Activated T-helper 1 cell treated with Interleukin-2 at 50 U/mL for 16 hours (primary cell): ENCODE data around the gene C5orf22.
"Not testable (repeated sequence)": the region's sequence is repeated elsewhere in the genome, so short reads cannot be mapped to it uniquely, and the experiment has no call there.

Source experiments
- DNase-seq: peaks from one replicate; pipeline ENCODE4 v3.0.0-alpha.2; 2020; ENCODE audit warnings: low read depth

Gene C5orf22

DNA sequence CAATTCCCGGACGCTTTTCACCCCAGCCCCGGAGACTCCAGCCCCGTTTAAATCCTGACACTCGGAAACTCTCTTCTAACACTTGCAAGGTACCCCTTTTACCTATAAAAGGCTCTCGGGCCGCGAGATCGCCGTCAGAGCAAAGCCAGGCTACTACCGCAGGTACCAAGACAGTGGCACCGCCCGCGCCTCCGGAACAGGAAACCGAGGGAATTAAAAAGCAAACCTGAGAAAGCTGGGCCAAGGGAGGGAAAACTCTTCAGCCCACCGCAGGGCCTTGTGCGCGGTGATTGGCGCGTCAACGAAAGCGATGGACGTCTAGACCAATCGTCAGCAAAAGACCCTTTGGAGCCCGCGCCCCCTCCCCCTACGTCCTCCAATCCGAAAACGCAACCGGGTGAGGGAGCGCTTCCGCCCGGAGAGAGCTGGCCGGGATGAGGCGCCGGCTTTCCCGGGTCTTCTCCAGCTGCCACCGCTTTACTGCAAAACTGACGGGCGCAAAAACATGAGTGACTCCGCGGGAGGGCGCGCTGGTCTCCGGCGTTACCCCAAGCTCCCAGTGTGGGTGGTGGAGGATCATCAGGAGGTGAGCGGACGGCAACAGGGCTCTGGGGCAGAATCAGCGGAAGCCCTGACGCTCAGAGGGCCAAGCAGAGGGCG is at the start of gene C5orf22, which contains the start of gene DROSHA:
Gene C5orf22 (plus strand): TSS at position 414 of the 660 bp plus-strand sequence. CDS start 92 bp downstream, at position 506.
Gene DROSHA (minus strand): TSS at position 206 of the 660 bp plus-strand sequence. CDS start 3,034 bp downstream, outside the sequence.
- peak; percentile 82 for DNase-seq

DNA sequence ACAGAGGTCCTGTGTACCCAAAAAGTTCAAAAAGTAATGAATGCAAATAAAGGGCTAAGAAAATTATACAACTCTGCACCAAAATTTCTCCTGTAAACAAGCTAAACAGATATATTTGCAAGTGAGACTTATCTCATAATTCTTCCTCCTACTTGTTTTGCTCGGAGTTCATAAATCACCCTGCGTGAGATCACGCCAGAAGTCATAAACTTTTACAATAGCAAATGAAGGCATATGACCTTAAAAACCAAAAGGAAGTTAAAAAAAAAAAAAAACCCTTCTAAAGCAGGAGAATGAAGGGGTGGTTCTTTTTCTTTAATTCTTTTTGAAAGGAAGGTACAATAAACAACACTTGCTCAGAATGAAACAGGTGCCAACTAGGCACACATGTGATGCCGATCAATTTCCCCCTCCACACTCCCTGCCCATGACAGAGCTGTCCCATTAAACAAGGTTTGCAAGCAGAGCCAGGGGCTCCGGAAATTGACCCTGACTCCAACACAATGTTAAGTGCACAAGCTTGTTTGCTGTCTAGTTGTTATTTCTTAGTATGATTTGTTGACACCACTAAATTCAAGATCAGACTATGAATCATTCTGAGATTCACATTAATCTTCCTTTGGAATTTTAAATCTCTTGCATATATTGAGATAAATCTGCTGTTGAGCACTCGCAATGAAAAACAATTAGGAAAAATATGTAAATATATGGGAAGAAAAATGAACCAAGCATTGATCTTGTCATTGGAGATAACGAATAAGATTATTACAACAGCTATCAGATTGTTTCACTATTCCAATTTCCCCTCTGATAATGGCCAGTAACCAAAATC is 46.5 kb upstream of the C5orf22 start:
- DNase-seq: no peak

DNA sequence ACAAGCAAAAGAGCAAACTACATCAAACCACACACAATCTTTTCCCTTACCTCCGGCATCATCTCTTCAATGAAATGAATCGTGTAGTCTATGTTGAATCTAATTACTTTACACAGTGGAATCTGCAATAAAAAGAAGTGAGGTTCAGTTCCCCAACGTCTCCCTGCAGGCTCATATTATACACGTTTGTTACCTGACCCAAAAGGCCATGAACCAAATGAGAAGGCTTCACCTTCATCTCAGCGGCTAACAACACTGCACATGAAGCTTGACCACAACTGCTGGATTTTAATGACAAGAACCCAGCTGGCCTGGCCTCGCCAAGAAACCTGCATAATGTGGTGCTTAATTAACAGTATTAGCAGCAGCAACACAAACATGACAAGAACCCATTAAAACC is 45.7 kb upstream of the C5orf22 start:
- no peak for DNase-seq

DNA sequence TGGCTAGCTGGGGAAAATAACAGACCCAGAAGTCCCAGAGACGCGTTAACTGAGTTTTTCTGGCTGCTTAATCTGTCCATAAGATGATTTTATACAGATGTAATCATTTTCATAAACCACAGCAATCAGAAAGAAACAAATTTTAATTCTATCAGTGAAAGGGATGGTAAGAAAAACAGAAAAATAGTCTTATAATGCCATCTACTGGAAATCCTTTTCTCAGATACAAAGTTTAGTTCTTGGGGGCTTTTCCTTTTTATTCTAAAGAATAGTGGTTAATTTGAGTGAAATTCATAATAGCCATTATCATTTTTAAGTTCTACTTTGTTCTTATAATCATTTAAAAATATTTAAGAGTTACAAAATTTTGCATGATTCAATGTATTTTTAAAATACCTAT is 44.6 kb upstream of the C5orf22 start:
- DNase-seq: no peak

DNA sequence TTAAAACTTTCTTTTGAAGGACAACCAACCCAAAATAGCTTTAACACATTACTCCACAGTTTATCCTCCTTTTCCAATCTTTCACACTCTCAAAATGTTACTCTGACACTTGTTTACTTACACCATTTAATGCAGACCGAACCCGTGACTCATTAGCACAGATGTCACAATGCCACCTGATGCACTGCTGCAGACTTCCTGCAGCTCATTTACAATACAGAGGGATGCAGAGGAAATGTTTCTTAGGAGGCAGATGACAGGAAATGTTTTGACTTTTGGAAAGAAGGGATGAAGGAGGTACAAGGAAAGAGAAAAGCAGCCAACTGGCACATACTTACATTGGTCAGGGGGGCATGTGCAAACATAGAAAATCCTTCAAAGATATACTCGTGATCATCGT is 39.2 kb upstream of the C5orf22 start:
- no peak for DNase-seq

DNA sequence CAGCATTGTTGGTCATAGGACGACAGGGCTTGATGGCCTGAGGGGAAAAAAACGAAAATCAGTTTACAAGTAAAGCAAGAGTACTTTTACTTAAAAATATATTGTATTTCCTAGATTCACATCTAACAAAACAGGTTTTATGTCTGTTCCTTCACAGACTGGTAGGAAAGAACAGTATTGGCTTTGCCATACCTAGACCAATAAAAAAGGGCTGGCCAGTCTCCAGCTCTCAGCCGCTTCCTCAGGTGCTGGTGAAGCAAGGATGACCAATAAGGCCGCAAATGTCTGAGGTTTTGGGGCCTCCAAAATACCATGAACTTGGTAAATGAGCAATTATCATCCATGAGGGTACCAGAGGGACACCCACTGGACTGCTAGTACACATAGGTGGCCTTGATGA is 36.8 kb upstream of the C5orf22 start:
- no peak for DNase-seq

DNA sequence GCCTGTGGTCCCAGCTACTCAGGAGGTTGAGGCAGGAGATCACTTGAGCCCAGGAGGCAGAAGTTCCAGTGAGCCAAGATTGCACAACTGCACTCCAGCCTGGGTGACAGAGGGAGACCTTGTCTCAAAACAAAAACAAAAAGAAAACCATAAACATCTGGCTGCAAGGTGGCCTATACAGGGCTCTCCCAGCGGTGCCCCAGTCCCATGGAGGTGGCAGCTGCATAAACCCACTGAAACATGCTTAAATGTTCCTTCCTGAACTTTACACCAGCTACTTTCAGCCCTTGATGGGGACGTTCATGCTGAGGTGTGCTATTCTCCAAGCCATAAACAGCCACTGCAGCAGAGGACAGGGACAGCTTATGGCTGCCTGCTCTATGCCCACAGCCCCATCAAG is 35.8 kb upstream of the C5orf22 start:
- no peak for DNase-seq

DNA sequence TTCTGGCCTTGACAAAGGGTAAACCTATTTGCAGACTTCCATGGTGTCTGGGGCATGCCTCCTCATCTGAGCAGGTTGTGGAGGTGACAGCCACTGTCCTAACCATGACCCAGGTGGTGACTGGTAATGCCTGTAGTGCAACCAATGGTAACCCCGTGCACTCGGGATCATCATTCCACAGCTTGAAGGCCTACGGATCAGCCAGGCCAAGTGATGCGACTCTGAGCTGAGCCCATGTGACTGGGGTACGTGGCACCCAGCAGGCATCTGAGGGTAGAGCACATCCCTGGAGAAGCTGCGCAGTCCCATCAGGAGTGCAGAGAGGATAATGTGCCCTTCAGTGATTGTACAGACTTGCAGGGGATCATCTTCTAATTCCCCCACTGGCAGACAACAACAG is 35.2 kb upstream of the C5orf22 start:
- DNase-seq: no peak

DNA sequence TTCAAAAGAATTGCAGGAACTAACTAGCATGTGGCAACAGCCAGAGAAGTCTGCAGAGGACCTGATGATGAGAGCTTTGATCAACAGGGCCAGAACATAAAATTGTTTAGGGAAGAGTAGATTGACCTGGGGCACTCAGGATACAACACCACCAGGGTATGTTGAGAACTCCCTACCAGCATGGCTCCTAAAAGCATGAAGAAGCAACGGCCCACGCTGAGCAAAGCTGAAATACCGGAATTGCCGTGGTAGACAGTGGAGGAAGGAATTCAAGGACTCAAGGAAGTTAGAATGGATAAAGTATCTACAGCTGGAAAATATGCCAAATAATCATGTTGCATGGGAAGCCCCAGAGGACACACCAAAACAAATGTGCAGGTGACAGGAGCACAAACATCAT is 31.8 kb upstream of the C5orf22 start:
- no peak for DNase-seq

DNA sequence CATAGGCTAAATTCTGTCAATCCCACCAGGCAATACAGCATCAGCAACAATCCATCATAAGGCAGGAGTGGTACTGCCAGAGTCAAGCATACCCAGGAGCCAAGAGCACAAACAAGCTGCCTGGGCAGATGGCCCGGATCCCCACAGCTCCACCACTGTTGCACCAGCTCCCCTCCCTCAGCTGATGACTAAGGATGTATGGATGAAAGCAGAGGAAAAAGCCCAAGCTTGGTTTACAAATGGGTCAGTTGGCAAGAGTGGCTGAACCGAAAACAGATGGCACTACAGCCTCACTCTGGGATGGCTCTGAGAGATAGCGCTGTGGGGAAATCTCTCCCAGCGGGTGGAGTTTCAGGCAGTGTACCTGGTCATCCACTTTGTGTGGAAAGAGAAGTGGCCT is 29.6 kb upstream of the C5orf22 start:
- DNase-seq: no peak

DNA sequence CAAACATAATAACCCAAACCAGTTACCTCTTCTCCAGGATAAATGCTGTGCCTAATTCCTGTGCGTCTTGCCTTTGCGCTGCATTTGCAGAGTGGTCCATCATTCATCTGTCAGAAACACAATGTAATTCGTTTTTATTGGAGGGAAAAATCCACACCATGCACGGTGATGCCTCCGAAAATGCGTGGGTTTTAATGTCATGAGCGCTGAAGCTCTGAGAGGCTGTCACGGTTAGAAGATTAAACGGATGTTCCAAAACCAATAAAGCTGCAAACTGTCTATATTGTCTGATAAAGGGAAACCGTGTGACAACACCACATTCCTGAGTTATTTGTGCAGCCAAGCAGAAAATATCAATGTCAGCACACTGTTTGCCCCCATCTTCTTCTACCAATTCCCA is 27.6 kb upstream of the C5orf22 start:
- DNase-seq: no peak

DNA sequence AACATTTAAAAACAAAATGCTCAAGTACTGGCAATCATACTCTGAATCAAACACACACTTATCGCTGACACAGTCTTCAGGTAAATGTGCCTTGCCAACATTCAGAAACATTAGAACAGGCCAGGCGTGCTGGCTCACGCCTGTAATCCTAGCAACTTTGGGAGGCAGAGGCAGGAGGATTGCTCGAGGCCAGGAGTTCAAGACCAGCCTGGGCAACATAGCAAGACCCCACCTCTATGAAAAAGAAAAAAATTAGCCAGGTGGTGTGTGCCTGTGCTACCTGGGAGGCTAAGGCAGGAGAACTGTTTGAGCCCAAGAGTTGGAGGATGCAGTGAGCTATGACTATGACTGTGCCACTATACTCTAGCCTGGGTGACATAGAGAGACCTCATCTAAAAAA is 20.8 kb upstream of the C5orf22 start:
- DNase-seq: no peak

DNA sequence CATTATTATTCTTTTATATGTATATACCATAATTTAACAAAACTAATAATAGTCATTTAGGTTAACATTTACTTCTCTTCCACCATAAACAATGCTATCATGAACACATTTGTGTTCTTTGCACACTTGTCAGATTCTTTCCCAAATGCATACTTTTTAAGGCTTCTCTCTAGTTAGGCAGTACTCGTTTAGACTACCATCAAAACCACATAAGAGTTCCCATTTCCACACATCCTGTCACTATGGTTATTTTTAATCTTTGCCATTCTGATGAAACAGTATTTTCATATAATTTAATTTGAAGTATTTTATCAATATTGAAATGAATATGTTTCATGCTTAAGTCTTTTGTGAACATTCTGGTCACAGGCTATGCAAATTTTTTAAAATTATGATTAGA is 15.3 kb upstream of the C5orf22 start:
- no peak for DNase-seq

DNA sequence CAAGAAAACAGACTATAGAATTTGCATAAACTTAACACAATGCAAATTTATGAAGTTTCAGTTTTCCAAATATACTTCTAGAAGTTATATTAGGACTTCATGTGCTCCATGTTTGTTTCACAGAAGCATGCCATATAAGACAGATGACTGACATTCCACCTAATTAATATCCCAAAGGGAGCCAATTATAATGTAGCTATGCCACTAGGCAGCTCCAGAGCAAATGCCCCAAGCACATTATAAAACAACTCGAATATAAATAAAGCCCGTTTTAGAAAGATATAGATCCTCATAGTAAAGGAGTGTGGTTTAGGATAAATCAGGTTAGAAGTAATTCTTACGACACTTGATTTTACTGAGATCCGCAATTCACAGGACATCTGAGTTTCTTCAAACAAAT is 9.1 kb upstream of the C5orf22 start:
- DNase-seq: no peak

DNA sequence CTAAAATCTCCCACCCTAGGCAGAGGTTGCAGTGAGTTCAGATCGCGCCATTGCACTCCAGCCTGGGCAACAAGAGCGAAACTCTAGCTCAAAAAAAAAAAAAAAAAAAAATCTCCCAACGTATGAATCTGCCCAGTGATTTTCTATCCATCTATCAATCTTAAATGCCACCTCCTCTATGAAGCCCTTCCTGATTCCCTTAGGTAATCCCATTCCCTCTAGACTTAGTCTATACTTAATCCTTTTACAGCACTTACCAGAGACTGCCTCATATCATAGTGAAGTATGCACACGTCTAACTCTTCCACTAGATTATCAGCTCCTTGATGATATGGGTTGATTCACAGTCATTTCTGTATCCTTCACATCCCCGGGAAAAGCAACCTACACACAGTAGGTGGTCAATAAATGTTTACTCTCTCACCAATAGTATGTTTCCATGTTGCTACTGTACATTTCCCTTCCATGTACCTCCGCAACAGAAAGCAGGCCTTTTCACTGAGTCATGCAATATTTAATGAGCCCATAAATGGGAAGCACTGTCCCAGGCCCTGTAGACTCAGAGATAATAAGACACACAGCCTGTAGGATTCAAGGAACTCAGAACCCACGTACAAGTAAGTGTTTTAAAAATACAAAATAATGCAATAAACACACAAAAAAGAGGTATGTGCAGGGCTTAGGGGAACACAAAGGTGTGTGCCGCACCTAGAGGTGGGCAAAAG is 1.4 kb upstream of the C5orf22 start:
- DNase-seq: no peak

DNA sequence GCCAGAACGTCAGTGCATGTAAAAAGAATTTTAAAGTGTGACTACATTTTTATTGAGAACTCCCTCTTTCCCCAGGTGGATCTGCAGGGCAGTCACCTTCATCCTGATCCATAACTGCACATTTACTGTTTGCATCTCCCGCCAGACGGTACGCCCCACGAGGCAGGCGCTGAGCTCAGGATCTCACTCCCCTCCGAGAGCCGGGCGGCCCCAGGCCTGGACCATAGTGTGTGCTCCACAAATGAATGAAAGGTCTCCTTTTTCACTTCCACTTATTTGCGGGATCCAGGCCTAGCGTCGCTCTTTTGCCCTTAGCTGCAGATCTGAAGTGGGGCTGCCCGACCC is 586 bp upstream of the C5orf22 start:
- no peak for DNase-seq

DNA sequence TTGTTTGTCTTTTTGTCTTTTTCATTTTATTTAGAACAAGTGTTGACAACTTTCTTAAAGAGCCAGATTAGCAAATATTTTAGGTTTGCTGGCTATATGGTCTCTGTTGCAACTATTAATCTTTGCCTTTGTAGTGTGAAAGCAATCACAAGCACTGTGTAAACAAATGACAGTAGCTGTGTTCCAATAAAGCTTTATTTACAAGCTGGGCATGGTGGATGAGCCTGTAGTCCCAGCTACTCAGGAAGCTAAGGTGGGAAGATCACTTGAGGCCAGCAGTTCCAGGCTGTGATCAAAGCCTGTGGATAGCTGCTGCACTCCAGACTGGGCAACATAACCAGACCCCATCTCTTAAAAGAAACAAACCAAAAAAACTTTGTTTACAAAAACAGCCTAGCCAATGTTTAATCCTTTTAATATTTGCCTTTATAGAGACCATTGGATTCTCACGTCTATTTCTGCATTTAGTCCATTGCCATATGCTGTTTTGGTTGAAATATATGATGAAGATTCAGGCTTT is 2.5 kb downstream of the C5orf22 start:
- DNase-seq: no peak

DNA sequence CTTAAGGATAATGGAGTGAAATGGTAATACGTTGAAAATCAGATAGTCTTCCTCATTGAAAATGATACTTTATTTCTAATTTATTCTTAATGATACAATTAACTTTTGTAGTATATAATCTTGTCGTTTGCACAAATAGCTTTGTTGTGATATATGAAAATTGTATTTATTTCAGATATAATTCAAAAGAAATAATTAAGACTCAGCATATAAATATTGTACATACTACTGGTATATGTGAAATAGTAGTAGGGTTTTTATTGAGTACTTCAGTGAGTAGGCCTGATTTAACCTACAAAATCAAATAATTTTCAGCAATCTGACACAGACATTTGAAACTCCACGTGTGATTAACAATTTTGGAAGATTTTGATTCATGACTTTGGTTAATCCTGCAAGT is 4.8 kb downstream of the C5orf22 start:
- no peak for DNase-seq

DNA sequence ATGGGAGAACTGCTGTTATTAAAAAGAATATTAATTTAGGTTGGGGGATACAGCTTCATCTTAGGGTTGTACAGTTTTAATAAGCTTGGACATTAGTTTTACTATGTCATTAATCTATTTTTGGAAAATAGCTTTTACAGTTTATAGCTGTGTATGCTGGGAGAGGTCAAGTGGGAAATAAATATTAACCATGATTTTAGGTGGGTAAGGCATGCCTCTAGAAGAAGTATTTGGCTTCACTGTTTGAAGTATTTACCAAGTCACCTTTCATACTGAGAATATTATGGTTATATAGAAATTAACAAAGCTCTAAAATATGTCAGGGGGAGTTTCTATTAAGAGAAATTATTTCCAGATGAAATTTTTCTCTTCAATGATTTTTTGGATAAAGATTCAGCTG is 5.2 kb downstream of the C5orf22 start:
- no peak for DNase-seq

DNA sequence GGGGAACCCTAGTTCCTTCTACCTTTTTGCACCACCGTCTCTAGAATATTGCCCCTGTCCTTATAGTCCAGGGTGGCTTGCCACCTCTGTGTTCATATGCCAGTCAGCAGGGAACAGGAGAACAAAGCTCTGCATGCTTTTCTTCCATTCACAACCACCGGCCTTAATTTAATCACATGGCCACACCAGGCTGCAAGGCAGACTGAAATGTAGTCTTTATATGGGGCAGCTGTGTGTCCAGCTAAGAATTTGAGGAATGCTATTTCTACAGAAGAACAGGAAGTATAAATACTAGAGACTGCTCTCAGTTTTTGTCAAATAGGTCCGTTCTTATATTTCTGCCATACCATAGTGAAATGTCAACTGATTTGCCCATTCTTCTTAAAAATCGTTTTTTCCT is 5.8 kb downstream of the C5orf22 start:
- DNase-seq: no peak

DNA sequence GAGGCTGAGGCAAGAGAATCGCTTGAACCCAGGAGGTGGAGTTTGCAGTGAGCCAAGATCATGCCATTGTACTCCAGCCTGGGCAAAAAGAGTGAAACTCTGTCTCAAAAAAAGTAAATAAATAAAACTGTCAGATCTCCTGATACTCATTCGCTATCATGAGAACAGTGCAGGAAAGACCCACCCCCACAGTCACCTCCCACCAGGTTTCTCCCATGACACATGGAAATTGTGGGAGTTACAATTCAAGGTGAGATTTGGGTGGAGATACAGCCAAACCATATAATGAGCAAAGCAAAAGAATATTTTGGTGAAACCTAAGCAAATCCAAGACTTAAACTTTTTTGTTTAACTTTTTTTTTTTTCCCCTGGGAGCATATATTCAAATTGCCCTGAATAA is 17.0 kb downstream of the C5orf22 start:
- not testable (repeated sequence) for DNase-seq

DNA sequence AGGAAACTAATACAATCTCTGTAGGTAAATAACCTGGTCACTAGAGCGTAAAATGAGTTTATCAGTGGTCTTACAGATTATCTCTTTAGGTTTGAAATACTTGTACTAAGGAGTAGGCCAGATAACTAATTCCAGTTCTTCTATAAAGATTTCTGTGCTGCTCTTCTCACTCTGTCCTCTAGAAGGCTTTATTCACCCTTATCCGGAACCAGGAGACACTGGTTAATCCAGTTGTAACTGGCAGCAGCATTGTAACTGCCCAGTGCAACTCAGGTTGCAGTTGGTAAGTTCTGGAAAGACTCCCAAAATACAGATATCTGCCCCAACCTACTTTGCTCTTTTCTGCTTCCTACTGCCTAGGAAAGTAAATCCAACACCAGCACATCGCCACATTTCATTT is 19.8 kb downstream of the C5orf22 start:
- no peak for DNase-seq

DNA sequence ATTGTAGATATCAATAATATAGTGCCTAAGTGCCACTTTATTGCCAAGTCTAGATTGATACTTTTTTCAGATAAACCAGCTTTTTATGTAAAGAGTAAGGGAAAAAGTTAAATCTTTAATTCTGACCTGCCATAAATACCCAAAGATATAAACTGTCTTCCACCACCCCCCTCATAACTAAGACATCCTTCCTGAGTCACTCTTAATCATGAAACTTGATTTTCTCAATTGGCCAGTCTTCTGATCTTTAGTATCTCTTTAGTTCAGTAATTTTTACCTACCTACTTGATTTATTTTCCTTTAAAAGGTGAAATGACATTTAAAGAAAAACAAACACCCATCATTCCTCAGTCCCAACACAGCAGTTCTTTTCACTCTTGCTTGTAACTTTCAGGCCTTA is 21.8 kb downstream of the C5orf22 start:
- no peak for DNase-seq
